NCI-H2227 (cell line): ENCODE measurements around the gene PNPLA7.
A peak's percentile ranks its signal among the peaks of the same experiment; 100 is the strongest.

Source experiments
- DNase-seq: peaks from one replicate; lab custom pipeline; 2025; ENCODE audit not compliant: unreplicated experiment; lab: John Stamatoyannopoulos, UW

PNPLA7 gene

DNA sequence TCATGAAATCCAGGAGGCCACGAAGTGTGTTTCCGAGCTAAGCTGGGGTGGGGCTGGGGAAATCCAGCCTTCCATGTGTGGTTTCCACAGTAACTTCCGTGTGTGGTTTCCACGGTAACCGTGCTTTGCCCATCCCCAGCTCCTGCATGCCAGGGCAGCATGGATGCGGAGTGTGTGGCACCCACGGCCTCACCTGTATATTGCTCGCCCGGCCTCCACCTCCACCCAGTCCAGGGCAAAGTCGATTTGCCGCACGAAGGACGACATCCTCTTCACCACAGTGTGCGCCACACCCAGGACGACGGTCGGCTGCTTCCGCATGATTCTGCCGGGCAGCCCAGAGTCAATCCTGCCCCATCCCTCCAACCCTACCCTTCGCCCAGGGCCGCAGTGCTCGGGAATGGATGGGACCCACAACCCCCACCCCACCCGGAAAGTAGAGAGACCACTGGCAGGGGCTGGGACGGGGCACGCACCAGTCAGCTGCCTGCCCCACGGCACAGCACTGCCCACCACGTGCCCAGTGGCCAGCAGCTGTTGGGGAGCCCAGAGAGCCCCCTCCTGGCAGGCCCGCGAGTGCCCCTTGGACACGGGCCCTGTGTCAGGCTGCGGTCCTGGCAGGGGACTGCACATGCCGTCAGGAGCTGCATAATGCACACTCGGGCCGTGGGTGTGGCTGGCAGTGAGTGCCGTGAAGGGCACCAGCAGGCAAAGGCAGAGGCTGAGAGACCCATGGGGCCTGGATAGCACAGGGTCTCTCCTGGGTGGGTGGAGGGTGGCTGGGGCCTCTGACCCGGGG lies 52.1 kb downstream of the PNPLA7 start:
- no peak for DNase-seq

- DNase-seq, result no peak
These were observed 53.4 kb downstream of the PNPLA7 start for GRCh38 chr9:137496601-137497375.

GRCh38 chr9:137494550-137495351 lies 55.5 kb downstream of the PNPLA7 start:
- no peak for DNase-seq

DNA sequence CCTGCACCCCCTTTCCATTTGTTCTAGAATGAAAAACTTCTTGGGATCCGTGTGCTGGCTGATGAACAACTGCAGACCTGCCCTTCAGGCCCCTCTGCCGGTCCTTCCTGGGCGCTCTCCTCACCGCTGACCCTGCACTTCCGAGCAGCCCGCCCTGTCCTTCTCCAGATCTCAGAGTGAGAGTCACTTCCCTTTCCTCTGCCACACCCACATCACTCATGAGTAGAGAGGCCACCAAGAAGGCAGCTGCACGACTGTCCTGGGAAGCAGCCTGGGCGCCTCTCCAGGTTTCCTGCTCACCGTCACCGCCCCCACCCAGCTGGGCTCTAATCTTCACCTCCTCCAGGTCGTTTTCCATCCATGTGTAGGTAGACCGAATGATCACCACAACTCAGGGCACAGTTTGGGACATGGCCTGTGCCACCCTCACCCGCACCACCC lies 56.1 kb downstream of the PNPLA7 start:
- DNase-seq, result no peak

DNA sequence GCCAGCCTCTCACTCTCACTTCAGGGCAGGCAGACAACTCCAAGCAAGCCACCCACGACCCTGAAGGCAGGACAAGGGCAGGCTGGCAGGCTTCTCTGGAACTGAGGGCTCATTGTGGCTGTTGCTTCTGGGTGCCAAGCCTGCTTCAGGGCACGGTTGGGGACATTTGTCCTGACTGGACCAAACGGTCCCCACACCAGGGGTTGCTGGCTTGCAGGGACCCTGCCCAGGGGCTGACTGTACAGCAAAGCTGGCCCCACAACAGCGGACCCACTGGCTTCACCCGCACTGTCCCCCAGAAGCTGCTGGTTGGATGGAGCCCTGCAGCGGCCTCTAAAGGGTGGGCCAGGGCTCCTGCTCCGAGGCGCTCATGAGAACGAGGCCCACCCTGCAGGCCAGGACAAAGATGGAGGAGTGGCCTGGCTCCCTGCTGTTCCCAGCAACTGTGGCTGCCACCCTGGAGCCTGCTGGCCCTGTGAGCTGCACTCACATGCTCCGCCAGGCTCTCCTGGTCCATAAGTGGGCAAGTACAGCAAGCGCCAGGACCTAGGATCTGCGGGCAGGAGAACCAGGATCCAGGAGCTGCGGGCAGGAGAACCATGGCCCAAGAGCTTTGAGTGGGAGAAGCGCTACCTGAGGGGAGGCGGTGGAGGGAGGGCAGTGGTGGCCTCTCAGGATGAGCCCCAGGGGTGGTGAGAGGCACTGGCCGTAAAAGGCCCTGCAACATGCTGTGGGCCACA lies 56.7 kb downstream of the PNPLA7 start:
- no peak for DNase-seq

DNA sequence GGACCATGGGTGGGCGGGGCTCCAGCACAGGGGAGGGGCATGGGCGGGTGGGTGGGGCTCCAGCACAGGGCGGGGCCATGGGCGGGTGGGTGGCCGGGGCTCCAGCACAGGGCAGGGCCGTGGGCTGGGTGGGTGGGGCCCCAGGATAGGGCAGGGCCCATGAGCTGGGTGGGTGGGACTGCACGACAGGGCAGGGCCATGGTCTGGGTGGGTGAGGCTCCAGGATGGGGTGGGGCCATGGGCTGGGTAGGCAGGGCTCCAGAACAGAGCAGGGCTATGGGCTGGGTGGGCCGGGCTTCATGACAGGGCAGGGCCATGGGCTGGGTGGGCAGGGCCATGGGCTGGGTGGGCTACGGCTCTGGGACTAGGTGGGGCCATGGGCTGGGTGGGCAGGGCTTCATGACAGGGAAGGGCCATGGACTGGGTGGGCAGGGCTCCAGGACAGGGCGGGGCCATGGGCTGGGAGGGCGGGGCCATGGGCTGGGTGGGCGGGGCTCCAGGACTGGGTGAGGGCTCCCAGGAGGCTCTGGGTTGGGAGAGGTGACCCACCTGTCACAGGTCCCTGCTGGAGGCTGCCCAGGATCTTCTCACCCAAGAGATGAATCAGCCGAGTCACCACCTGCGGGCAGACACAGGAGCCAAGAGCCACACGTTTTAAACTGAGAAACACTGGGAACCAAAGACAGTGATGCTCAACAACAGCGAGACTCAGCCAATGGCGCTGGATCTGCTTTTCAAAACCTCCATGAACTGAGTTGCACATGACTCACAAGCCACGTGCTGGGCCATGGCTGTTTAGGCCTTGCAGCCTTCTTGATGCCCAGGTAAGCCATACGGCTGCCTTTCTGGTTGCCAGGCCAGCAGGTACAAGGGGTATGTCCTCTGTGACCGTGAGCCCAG lies 57.5 kb downstream of the PNPLA7 start:
- no peak for DNase-seq

- no peak for DNase-seq
These were observed 58.3 kb downstream of the PNPLA7 start for GRCh38 chr9:137491735-137492432.

DNA sequence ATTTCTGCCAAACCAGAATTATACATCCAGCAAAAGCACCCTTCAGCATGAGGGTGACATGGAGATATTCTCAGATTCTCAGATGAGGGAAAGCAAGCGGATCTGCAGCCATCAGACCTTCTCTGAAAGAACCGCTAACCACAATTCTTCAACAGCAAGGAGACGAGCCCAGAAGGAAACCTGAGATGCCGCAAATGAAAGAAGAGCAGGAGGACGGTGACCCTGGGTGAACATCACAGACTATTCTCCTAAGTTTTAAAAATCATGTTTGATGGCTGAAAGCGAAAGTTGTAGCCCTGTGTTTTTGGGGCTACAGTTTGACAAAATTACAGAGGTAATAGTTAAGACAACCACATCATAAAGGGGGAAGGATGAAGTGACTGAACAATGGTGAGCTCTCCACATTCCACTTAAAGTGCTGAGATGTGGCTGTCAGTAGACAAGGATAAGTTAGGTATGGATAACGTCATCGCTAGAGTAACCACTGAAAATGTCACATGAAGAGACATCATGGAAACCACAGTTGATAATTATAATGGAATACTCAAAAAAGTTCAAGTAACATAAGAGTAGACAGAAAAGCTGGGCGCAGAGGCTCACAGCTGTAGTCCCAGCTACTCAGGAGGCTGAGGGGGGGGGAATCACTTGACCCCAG lies 59.5 kb downstream of the PNPLA7 start:
- DNase-seq, result no peak

DNA sequence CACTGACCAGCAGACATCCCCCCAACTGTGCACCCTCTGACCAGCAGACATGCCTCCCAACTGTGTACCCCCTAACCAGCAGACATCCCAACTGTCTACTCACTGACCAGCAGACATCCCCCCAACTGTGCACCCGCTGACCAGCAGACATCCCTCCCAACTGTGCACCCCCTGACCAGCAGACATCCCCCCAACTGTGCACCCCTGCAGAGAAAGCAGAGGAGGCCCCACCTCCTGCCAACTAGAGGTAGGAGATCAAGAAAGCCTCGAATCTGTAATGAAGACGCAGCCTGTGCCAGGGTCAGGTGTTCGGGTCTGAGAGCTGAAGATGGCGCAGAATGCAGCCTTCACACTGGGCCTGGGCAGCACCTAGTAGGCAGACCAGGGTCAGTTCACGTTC lies 61.3 kb downstream of the PNPLA7 start:
- DNase-seq, result no peak

DNA sequence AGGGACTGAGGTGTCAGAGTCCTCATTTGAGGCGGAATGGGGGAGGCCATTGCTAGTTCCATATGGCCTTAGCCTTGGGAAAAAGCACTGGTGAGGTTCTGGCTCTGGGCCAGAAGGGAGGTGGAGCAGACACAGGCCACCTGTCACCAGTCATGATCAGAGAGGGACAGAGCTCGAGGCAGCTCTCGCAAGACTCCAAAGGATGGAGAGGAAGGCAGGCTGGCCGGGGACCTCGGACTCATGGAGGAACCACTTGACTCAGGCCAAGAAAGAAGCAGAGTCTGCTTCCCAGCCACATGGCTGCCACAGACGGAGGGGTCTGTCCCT lies 61.9 kb downstream of the PNPLA7 start:
- DNase-seq, result no peak

- DNase-seq, result peak; percentile 30
These were observed 62.5 kb downstream of the PNPLA7 start for GRCh38 chr9:137487454-137488326.

DNA sequence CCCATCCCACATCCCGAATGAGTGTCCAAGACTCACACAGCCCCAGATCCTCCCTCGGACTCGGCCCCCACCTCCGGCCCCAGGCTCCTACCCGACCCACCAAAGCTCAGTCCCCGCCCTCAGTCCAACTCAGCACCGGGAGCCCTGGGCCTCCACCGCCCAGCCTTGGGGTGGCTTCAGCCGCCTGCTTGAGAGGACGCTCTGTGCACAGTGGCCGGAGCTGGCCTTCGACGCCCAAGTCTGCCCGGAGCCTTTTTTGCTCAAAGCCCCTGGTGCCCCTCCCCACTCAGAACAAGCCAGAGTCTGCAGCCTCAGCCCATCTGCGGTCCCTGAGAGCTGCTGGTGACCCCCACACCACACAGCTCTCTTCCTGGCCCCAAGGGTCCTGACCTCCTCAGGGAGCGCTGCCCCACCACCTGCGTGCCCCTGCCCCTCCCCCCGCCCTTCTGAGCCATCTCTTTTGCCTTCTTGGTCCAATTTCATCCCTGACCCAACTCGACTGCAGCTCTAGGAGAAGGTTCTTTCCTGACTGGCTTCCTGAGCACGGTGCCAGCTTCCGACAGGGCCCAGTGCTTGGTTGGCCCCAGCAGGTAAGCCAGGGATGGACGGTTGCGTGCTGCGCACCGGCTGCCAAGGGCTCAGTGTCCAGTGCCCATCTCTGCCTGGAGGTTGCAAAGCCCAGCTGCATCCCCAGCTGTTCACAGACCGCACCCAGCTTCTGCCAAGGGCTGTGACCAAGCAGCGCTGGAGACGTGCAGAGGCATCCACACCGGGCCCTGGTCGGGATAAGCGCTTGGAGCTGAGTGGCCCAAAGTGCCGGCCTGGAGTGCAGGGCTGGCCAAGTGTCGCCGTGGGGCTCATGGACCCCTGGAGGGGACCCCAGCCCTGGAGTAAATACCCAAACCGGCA lies 63.4 kb downstream of the PNPLA7 start:
- no peak for DNase-seq

DNA sequence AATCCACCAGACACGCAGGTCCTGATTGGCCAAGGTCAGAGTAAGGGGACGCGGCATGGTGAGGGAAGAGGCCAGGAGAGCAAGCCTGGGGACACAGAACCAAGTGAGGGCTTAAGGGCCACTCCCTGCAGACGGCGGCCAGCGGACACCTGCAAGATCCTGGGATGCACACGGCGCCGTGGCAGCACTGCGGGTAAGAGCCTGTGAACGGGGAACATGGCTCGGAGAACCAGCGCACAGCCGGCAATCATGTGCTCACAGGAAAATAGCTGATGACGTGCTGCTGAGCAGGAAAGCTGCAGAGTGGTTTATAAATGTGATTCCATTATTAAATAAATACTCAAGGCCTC lies 64.1 kb downstream of the PNPLA7 start:
- DNase-seq, result no peak

GRCh38 chr9:137485343-137486140 lies 64.7 kb downstream of the PNPLA7 start:
- DNase-seq, result no peak

DNA sequence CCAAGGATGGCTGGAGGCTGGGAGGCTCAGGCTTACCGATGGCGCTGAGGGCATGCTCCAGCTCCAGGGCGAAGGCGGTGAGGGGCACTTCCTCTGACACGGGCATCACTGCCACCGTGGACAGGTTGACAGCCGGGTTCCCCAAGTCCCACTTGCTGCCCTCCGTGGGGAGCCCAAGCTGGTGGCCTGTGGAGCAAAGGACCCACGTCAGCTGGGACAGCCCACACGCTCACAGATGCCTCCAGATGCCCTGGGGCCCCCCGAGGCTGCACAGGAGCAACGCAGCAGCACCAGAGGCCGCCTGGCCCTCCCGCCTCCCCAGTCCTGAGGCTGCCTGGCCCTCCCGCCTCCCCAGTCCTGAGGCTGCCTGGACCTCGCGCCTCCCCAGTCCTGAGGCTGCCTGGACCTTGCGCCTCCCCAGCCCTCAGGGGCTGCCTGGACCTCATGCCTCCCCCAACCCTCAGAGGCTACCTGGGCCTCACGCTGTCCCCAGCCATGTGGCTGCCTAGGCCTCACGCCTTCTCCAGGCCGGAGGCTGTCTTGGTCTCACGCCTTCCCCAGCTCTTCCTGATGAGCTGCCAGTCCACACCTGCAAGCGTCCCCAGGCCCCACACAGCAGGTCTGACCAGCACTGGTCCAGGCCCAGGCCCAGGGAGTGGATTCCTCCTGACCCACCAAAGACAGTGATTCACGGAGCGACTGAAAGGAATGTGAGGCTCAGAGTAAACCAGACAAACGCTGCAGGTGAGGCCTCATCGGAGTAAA lies 65.5 kb downstream of the PNPLA7 start:
- no peak for DNase-seq
